ENCODE results near the gene NPHP4.

Gene NPHP4

DNA sequence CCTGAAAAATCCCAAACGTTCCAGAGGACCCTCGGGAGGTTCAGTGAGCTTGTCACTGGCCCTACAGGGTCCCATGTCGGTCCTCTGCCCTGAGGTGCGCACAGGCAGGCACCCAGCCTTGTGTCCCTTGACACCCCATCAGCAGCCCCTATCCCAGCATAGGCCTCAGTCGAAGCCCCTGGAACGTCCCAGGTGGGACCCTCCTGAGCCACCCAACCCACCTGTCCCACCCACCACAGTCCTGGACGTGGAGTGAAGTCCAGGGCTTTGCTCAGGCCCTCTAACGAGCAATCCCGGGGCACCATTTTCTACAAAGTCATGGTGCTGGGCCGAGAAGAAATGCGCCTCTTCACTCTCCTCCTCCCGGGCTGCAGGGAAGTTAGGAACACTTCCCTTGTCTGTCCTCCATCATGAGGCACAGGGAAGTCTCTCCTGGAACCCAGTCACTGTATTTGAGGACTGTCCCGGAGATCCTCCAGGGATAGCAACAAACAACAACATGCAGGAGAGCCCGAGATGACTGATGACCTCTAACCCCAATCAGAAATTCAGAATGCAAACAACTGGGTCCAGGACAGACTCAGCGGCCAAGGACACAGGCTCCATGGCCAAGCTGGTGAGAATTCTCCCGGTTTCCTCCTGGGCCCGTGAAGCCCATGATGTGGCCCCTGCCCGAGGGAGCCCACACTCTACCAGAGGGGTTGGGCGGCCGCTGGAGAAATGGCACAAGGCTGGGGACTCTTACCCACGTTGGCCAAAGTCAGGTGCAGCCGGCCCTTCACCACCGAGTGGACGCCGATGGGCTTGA lies 105.5 kb downstream of the NPHP4 start:
- no peak for FAIRE-seq

DNA sequence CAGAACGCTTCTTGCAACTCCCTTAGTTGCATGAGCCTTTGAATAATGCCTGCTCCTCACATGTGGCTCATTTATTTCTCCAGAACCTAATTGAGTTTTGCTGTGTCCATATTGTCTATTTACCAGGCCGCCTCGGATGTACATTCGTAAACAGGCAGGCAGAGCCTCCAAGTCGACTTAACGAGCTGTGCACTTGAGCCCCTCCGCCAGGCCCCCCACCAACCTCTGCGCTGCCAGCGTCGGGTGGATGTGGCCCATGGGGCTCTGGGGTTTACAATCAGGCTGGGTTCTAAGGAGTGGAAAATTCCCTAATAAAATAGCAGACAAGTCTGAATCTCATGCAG lies 106.1 kb downstream of the NPHP4 start:
- FAIRE-seq = no peak

DNA sequence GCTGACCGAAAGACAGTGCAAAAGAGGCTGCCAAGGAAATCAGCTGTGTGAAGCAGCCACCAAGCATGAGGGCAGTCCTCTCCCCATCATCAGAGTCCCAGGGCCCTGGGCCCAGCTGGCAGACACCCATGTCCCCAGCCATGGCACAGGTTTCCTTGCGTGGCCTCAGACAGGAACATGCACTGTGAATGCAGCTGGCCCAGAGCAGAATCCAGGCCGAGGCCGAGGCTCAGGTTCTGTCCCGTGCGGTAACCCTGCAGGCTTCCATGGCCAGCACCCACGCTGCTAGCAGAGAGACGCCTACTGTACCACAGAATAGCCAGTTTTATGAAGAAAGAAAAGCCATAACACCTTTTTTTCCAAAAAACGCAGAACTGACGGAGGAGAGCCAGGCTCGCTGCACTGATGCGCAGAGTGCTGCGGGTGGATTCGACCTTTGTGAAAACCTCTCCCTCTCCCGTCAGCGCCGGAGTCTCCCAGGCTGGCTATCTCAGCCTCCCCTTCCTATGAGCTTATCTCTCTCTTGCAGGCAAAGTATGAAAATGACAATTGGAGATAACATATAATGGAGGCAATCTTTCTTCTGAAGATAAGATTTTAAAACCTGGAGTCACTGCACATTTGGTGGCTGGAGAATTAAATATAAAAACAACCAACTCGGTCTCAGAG lies 106.6 kb downstream of the NPHP4 start:
- no peak for FAIRE-seq

DNA sequence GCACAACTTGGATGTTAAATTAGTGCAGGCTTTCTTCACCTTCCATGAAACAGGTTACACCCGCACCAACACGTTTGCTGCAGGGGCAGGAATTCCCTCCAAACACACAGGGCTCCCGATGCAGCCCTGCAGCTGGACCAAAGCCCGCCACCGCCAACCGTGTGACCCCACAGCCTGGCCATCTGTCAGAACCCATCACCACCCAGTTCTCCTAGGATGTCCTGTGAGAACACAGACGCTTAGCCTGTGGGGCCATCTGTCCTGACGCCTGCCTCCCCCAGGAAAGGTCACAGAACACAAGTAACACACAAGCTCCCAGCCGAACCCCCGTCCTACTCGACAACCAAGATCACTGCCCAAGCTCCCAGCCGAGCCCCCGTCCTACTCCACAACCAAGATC lies 108.1 kb downstream of the NPHP4 start:
- no peak for FAIRE-seq

DNA sequence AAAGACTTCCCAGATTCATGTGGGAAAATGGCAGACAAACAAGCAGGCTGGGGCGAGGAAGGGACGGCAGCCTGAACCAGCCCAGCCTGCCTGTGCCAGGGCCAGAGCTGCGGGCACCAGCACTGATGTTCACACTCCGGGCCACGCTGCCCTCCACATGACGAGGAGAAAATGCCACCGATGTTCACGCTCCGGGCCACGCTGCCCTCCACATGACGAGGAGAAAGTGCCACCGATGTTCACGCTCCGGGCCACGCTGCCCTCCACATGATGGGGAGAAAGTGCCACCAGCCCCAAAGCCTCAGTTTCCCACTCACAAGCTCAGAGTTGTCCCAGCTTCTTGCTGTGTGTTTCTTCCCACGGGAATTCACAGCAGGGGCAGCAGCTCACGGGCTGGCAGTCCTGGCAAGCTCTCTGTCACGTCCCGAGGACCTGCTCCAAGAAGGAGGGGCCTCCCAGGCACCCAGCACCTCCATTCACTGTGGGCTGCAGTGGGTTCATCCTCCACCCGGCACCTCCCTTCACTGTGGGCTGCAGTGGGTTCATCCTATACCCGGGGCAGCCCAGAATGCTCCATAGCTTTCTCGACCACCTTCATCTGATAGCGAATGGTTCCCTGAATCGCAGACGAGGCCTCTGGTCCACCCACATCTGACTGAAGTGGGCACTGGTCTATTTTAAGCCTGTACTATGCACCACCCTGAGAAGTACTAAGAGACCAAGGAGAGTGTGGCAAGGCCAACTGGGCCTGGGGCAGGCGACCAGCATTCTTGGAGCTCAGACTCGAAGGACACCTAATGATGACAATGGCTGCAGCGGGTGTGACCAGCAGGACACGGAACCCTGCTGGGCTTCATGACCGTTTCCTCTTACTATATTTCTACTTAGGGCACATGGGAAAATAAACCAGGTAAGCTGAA lies 108.8 kb downstream of the NPHP4 start:
- no peak for FAIRE-seq

DNA sequence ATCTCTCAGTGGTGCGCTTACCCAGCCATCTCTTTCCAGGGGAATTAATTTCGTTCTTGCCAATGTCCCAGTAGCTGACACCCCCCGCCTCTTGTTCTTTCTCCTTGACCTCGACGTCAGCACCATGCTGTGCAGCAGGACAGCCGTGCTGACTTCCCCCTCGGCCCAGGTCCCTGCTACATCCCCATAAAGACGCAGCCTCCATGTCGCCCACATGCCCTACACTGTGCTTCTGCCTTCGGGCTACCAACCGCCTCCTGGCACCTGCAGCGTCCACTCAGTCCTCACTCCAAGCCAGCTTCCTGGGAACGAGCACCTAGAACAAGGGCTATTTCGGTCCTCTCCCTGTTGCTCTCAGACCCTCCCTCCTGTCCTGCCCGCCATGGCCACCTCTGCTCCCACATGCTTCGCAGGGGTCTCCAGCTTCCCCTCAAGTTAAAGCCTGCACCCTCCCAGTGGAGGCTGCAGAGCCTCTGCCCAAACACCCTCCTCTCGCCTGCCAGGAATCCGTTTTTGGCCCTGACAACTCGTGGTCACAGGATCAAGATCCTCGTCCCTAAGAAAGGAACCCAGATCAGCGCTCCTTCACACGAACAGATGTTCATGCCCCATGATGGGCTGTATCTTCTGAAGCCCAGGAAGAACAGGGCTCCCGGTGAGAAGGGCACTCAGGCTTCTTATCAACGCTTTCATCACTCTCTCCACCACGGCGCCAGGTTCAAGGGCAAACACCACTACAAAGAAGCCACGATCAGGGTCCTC lies 109.7 kb downstream of the NPHP4 start:
- no peak for FAIRE-seq

DNA sequence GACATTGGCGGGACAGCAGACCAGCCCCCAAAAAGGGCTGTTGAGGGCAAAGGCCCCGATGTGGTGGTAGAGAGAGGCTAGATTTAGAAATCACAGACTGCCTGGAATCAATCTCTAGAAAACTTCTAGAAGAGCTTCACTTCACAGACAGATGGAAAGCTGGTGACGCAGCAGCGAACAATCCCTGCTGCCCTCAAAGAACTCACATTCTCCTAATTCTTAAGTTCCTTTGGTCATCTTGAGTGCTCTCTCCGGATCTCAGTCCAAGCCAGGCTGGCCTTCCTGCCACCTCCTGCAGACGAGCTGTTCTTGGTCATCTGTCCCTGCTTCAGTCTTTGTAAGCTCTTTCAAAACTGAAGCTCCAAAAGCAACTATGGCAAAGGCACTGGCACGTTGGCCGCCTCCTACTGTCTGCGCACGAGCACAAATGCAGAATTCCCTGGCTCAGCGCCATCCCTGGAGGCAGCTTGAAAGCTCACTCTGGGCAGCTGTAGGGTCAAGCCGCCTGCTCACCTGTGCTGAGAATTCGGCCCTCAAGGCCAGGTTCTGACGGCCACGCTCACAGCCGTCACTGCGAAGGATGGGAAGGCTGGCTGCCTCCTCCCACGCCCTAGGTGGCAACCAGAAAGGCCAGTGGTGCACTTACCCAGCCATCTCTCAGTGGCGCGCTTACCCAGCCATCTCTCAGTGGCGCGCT lies 110.6 kb downstream of the NPHP4 start:
- no peak for FAIRE-seq

DNA sequence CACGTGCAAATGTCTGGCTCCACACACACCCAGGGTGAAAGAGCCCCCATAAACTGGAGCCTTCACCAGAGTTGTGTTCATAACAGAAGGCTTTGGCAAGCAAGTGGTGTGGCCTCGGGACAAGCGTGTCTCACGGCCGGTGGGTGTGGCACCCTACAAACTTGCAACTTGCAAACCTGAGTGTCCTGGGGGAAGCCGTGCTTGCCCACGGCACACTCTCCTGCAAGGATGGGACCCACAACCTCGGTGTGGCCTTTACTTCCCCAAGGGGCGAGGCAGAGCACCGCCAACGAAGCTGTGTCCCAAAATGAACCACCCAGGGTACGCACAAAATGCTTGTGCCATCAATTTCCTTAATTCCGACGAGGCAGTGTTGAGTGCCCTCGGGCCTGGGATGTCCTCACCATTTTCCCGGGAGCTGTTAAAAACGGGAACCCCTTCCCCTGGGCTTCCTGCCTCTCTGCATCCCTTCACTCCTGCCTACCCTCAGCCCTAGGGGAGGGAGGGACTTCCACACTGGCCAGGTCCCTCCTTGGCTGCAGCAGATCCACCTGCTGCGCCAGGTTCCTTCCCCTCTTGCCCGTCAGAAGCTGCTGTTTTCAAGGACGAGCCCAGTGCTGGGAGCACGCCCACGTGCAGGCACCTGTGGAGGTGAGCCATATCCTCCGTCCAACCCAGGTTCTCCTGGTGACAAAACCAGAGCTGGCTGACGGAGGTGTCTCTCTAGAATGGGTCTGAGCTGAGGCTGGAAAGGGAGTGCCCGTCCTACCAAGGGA lies 111.4 kb downstream of the NPHP4 start:
- no peak for FAIRE-seq

DNA sequence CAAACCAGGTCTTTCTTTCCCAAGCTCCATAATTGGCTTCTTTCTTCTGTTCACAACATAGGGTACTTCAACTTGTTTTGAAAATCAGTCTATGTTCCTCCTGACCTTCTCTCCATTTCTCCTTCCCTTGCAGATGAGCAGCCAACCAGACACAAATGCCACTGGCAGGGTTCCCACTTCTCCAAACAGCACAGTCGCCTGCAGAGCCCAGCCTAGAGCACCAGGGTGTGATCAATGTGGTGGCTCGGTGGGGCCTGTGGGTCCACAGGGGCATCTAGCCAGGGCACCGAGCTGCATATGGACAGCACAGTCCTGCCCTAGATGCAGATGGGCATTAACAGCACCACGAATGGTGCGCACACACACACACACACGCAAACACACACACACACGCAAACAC lies 112.8 kb downstream of the NPHP4 start:
- no peak for FAIRE-seq

DNA sequence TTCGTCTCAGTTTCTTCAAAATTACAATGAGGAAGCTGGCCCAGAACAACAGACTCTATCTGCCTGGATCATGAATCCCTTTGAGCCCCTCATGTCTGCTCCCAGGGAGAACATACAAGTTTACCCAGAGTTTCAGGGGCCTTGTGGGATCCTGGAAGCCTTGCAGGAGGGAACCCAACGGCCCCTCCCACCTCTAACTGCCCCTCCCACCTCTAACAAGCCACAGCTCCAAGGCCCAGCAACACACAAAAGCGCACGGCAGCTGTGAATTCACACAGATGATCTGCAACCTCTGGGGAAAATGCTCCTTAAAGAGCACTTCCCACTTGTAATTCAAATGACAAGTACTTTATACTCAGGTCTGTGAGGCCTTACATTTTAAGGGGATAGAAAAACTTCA lies 113.3 kb downstream of the NPHP4 start:
- no peak for FAIRE-seq

DNA sequence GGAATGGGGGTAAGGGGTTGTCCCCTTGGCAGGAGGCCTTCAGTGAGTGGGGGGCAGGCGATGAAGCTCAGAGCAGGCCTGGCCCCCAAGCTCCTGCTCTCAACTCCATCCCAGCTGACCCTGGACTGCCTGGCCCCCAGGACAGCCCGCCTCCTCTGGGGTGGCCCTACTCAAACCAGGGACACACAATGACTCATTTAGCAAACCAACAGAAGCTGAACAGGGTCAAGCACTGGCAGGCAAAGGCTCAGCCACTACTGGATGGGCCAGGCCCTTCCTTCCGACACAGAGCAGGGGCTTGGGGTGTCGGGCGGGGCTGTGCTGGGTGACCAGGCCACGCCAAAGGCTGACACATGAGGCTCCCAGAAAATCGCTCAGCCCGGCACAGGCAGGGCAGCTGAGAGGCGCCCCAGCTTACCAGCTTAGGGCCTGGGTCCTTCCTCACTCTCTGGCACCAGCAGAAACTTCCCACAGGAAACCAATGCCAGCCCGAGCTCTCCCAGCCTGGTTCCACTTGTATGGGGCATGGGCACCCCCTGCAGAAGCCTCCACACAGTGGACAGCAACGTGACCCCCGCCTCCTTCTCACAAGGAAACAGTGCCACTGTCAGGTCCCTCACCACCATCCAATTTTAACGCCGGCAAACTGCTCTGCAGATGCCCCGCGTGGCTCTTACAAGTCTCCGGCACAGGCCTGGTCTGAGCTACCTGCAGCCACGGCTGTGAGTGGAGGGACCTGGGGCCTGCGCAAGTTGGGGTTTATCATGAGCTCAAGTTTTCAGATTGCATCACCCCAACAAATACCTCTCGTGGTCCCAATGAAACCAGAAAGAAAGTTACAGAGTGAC lies 114.3 kb downstream of the NPHP4 start:
- no peak for FAIRE-seq

DNA sequence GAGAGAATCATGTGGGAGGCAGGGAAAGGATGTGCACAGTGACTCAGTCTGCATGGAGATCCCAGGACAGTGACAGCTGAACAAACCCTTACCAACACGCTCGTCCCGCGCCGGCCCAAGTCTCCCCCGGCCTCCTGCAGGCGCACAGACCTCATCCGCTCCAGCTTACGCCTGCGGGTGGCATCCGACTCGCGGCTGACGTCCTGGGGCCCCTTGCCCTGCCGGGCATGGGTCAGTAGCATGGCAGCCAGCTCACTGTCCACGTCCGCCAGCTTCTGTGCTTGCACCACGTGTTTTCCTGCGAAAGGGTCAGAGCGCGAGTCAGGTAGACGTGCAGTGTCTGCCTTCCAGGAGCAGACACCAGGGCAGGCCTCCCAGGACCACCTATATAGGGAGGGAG lies 115.2 kb downstream of the NPHP4 start:
- no peak for FAIRE-seq

DNA sequence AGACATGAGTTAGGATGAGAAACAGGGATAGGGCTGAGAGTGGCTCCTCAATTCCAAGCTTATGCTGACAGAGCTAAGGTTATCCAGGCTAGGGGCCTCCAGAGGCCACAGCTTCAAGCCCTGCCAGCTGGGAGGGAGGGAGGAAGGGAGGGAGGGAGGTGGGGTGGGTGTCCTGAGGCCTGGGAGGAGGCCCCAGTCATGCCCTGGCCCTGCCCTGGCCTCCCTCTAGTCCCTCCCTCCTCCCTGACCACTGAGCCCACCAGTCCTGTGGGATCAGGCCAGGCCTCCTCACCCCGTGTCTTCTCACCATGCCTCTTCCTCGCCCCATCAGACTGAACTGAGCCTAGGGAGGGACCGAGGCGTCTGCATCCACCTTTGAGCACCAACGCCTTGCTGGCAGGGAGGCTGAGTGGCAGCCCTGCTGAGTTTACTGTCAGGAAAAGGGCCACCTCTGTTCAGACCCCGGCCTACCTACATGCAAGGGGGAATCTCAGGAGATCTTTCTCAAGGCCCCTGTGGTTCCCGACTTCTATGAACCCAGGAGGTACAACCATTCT lies 116.1 kb downstream of the NPHP4 start:
- no peak for FAIRE-seq

DNA sequence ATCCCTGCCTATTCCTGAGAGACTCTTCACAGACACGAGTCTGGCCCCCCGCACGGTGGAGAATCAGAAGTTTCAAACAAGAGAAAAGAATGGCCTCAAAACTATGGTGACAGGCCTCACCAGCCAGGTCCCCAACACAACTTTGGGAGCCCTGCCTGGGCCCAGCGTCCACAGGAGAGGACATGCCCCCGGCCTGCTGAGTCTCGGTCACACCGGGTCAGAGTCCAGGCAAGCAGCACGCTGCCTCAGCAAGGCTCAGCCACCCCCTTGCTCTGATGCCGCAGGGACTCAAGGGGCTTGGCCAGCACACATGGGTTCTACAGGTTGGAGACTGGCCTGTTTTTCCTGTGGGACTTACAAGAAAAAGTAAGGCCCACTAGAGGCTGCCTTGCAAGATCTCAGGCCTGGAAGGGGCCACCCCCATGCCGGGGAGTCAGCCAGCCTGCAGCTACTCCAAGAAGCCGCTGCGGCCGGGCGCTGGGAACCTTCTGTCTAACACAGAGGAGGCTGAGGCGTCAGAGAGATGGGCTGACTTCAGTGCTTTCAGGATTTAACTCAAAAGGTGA lies 116.8 kb downstream of the NPHP4 start:
- FAIRE-seq = no peak

DNA sequence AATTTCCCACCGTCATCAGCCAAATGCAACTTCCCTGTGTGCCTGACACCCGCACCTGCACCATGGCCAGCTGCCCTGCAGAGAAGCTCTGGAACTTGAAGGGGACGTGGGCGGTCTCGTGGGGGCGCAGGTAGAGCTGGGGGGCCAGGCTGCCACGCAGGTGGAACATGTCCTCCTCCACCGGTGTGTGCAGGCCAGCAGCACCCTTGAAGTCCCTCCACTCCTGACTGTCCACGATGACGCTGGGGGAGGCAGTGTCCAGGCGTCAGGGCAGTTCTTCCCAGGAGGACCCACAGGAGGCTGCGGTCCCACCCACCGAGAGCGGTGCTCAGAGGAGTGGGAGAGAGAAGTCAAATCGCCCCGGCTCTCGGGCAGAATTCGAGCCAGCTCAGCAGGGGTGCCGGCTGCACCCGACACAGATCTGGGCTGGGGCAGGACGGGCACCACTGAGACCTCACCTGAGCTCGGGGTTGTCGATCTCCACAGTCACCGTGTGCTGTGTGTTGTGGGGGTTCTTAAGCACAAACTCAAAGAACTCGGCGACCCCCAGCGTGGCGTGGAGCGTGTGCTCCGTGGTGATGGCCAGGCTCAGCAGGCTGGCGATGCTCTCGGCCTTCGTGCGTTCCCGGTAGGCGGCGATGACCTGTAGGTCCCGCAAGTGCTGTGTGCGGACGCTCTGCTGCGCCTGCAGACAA lies 117.7 kb downstream of the NPHP4 start:
- FAIRE-seq = no peak

DNA sequence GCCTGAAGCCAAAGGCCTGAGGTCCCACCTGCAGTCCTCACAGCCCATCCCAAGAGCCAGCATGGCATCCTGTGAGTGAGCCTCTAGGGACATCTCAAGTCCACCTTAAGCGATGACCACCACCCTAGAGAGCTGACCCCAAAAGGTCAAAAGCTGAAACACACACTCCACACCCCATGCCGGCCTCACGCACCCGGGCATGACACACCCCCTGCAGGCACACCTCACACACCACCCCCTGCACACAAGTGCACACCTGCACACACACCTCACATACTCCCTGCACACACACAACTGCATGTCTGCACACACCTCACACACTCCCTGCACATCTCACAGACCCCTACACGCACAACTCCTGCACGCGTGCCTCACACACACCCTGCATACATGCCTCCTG lies 118.7 kb downstream of the NPHP4 start:
- no peak for FAIRE-seq

DNA sequence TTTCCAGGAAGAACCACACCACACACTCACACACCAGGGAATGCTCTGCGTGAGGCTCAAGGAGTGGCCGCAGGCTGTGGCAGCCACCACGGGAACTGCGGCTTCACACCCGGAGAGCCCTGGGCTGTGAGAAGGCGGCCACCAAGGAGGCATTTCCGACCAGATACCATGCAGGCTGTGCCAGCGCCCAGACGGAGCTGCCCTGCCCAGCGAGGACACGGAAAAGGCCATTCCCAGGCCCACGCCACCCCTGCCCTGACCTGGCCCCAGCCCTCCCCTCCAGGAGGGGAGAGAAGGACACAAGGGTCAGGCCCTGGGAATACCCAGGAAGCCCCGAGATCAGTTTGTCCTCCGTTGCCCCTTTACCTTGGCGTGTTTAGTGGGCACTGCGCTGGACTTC lies 119.3 kb downstream of the NPHP4 start:
- no peak for FAIRE-seq

DNA sequence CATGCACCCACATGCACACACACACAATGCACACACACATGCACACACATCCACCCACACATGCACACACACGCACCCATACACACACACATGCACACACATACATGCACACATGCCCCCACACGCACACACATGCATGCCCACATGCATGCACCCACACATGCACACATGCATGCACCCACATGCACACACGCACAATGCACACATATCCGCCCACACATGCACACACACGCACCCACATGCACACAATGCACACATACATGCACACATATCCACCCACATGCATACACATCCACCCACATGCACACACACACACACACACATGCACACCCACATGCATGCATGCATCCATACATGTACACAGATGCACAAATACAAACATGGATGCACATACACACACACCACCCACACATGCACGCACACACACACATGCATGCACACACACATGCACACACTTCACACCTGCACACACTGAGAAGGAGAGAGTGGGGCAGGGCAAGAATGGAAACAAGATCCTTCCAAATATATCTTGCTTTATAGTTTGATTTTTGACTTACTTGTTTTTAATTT lies 123.2 kb downstream of the NPHP4 start:
- FAIRE-seq = no peak

DNA sequence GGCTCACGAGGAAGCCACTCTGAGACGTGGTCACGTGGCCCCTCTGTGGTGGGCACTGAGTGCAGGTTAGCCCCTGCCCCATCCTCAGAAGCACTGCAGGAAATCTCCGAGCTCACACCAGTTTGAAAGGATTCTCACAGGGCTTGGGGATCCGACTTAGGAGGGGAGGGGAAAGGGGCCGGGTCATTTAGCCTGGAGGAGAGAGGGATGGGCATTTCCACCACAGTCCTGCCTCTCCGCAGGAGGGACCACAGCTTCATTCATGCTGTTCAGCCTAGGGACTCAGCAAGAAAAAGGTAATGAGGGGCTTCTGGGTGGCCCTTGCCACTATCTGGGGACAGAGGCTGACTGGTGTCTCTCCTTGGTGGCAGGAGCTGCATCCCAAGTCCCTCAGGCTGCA lies 126.5 kb downstream of the NPHP4 start:
- FAIRE-seq = no peak

Measured in G401.6 (cell line).